Epithelial cell of esophagus (primary cell): Measurements from ENCODE around the gene GLB1L2.

Experiments
- DNase-seq: peaks from one replicate; pipeline ENCODE4 v3.0.0; 2010; ENCODE audit warnings: low read depth
- H3K4me3 ChIP-seq: 2 replicates; pipeline ENCODE4 v1.5.1; 2011; ENCODE audit warnings: mild to moderate bottlenecking, low read length, control low read depth
- TF ChIP-seq, protein P1 (sequence below): IDR thresholded peaks from 2 replicates; pipeline ENCODE4 v1.5.1; 2011; ENCODE audit warnings: low read depth, mild to moderate bottlenecking, low read length, control low read depth, inconsistent platforms; ENCODE audit not compliant: insufficient read depth; ENCODE audit errors: missing control alignments

Gene GLB1L2

DNA sequence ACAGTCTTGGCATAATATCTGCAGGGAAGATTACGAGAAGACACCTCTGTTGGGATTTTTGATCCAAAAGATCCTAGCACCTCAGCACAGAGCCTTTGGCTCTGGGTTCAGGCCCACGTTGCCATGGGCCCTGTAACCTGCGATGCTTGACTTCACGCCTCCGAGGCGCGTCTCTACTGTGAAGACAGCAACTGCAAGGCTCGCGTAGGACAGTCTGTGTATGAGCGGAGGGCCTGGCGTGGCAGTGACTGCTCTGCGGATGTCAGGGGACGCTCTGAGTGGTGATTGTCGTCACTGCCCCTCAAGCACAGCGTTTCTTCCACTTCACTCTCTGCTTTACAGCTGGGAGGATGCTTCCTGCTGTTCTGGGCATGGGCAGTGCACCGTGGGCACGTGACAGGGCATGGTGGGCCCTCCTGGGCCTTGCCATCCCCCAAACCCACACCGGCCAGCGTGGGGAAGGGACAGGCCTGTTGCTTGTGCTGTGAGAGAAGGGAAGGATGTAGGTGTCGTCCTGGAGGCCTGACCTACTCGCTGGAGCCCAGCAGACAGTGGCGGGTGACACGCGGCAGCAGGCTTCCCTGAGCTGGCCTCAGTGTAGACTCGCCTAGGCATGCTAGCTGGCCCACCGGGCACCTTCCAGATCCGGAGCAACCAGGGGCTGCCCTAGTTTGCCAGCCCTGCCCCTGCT lies 26.5 kb downstream of the GLB1L2 start:
- H3K4me3 ChIP-seq, result no peak overlapping the region
- DNase-seq, result no peak
- TF ChIP-seq, protein P1, sequence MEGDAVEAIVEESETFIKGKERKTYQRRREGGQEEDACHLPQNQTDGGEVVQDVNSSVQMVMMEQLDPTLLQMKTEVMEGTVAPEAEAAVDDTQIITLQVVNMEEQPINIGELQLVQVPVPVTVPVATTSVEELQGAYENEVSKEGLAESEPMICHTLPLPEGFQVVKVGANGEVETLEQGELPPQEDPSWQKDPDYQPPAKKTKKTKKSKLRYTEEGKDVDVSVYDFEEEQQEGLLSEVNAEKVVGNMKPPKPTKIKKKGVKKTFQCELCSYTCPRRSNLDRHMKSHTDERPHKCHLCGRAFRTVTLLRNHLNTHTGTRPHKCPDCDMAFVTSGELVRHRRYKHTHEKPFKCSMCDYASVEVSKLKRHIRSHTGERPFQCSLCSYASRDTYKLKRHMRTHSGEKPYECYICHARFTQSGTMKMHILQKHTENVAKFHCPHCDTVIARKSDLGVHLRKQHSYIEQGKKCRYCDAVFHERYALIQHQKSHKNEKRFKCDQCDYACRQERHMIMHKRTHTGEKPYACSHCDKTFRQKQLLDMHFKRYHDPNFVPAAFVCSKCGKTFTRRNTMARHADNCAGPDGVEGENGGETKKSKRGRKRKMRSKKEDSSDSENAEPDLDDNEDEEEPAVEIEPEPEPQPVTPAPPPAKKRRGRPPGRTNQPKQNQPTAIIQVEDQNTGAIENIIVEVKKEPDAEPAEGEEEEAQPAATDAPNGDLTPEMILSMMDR, result no peak

- DNase-seq, result no peak
- H3K4me3 ChIP-seq, result no peak overlapping the region
- TF ChIP-seq, protein P1, result no peak
Observed at GRCh38 chr11:134358856-134359490, 27.2 kb downstream of the GLB1L2 start.

GRCh38 chr11:134359646-134360045 lies 27.9 kb downstream of the GLB1L2 start:
- no peak for DNase-seq
- TF ChIP-seq, protein P1, result no peak
- no peak overlapping the region for H3K4me3 ChIP-seq

DNA sequence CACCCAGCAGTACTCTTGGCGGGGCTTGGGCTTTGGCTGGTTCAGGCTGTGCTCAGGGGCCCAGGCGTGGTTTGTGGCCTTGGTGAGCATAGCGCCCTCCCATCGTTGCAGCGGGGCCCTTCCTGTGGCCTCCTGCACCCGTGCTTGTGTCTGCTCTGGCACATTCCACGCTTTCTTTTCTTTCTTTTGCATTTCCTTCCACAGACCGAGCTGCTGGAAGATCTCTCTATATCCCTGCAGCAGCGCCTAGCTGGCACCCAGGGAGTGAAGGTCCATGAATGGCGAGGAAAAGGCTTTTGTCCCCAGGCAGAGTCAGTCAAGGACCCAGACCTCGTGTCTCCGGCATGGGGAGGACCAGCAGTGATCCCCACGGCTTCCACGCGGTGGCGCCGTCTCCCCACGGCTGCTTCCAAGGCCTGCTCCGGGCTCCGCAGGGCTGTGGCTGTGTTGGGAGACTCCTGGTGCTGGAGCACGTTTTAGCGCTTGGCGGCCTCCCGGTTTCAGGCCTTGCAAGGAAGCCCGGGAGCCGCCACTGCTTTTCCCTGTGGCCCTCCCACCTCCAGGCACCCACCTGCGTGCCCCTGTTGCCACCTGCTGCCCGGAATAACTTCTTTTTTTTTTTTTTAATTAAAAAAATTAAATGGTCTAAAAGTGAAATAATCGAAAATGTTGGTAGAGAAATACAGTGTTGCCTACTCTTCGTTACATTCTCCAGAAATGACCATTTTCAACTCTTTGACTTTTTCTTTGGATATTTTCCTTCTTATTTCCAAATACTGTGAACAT lies 28.5 kb downstream of the GLB1L2 start:
- TF ChIP-seq, protein P1, result peak; percentile 93
- DNase-seq, result peak; percentile 72

GRCh38 chr11:134361661-134362060 lies 29.9 kb downstream of the GLB1L2 start:
- DNase-seq, result no peak
- H3K4me3 ChIP-seq, result no peak overlapping the region
- TF ChIP-seq, protein P1, result no peak

More for the DNA sequence above, 28.5 kb downstream of the GLB1L2 start:
- H3K4me3 ChIP-seq, result no peak overlapping the region

- no peak for DNase-seq
- TF ChIP-seq, protein P1, result no peak
- H3K4me3 ChIP-seq, result no peak overlapping the region
Observed at GRCh38 chr11:134362192-134362901, 30.6 kb downstream of the GLB1L2 start.
